CD14-positive monocyte (primary cell): ENCODE measurements around the gene TRPV4. TPM values are rescaled to one million over a fixed set of nuclear protein-coding genes. Genes with fewer than 3 reads are reported as not detected.

Source experiments
- DNase-seq, 3 donors: peaks; one replicate each; pipeline ENCODE4 v3.0.0-alpha.2; 2011 to 2022
- H2AFZ ChIP-seq: 2 replicates; pipeline ENCODE4 v1.6.0; 2012; ENCODE audit warnings: mild to moderate bottlenecking, low read depth, low read length, inconsistent platforms; ENCODE audit not compliant: insufficient read depth, poor library complexity, severe bottlenecking
- H3K27ac ChIP-seq, 2 donors: 1 replicate in 1 of 2; 2 replicates in 1 of 2; pipeline ENCODE4 v1.5.1; 2012 to 2013; ENCODE audit warnings: low read length in 2 of 2, control low read depth in 1 of 2, inconsistent platforms in 1 of 2, low read depth in 1 of 2, mild to moderate bottlenecking in 1 of 2
- H3K27me3 ChIP-seq, 2 donors: one replicate each; pipeline versions ENCODE4 v1.6.0 to v1.6.1; 2011 to 2013; ENCODE audit warnings: low read length in 2 of 2; ENCODE audit not compliant: control insufficient read depth in 2 of 2, insufficient read depth in 2 of 2
- H3K36me3 ChIP-seq, 2 donors: replicated peaks in 1 of 2; 1 replicate in 1 of 2; 2 replicates in 1 of 2; pipeline versions ENCODE4 v1.5.1 to v1.6.1; 2012 to 2013; ENCODE audit warnings: low read length in 2 of 2, control low read depth in 1 of 2, inconsistent platforms in 1 of 2, mild to moderate bottlenecking in 1 of 2; ENCODE audit not compliant: insufficient read depth in 2 of 2, control insufficient read depth in 1 of 2
- H3K4me1 ChIP-seq, 2 donors: 1 replicate in 1 of 2; 2 replicates in 1 of 2; pipeline versions ENCODE4 v1.5.1 to v1.6.1; 2012 to 2013; ENCODE audit warnings: low read length in 2 of 2, control low read depth in 1 of 2, inconsistent platforms in 1 of 2, mild to moderate bottlenecking in 1 of 2, moderate library complexity in 1 of 2; ENCODE audit not compliant: insufficient read depth in 2 of 2, control insufficient read depth in 1 of 2
- H3K4me2 ChIP-seq: replicated peaks from 2 replicates; pipeline ENCODE3; 2012; ENCODE audit warnings: low read length, moderate library complexity, mild to moderate bottlenecking; ENCODE audit not compliant: poor library complexity, severe bottlenecking; ENCODE audit errors: extremely low read depth
- H3K4me3 ChIP-seq, 3 experiments: fragments of 200-600 bp in 1 of 3; sonication (generic) in 1 of 3; replicated peaks in 1 of 3; 1 replicate in 2 of 3; 2 replicates in 1 of 3; pipeline ENCODE4 v1.5.1; 2011 to 2013; ENCODE audit warnings: low read length in 3 of 3, mild to moderate bottlenecking in 3 of 3, control low read depth in 2 of 3, low read depth in 2 of 3, inconsistent platforms in 1 of 3, moderate library complexity in 1 of 3
- H3K79me2 ChIP-seq: 2 replicates; pipeline ENCODE4 v1.6.0; 2012; ENCODE audit warnings: mild to moderate bottlenecking, control low read depth, inconsistent platforms, low read length, moderate library complexity; ENCODE audit not compliant: insufficient read depth
- H3K9ac ChIP-seq: 2 replicates; pipeline ENCODE4 v1.6.0; 2017; ENCODE audit warnings: low read length, mild to moderate bottlenecking; ENCODE audit not compliant: insufficient read depth, poor library complexity, severe bottlenecking
- H3K9me3 ChIP-seq, 2 donors: replicated peaks in 1 of 2; 1 replicate in 1 of 2; 2 replicates in 1 of 2; pipeline versions ENCODE4 v1.5.1 to v1.6.1; 2012 to 2013; ENCODE audit warnings: low read length in 2 of 2, control low read depth in 1 of 2; ENCODE audit not compliant: control insufficient read depth in 1 of 2, insufficient read depth in 1 of 2
- H4K20me1 ChIP-seq: 2 replicates; pipeline ENCODE4 v1.6.0; 2012; ENCODE audit warnings: mild to moderate bottlenecking, low read length, control low read depth, moderate library complexity; ENCODE audit not compliant: insufficient read depth
- H3K27ac Mint-ChIP-seq, 7 donors: one replicate each; pipeline ENCODE4 v1.8.0; 2020; ENCODE audit warnings: mild to moderate bottlenecking in 7 of 7, mixed read lengths in 7 of 7, moderate library complexity in 6 of 7, inconsistent platforms in 2 of 7
- H3K27me3 Mint-ChIP-seq, 3 donors: one replicate each; pipeline ENCODE4 v1.8.0; 2021 to 2022; ENCODE audit warnings: low read depth in 3 of 3, mild to moderate bottlenecking in 3 of 3, mixed read lengths in 3 of 3, moderate library complexity in 3 of 3, inconsistent platforms in 1 of 3
- H3K36me3 Mint-ChIP-seq, 2 donors: one replicate each; pipeline ENCODE4 v1.8.0; 2020; ENCODE audit warnings: mixed read lengths in 2 of 2, inconsistent platforms in 1 of 2, mild to moderate bottlenecking in 1 of 2
- H3K4me1 Mint-ChIP-seq: one replicate; pipeline ENCODE4 v1.8.0; 2020; ENCODE audit warnings: mild to moderate bottlenecking, mixed read lengths
- H3K4me3 Mint-ChIP-seq, 2 donors: one replicate each; pipeline ENCODE4 v1.8.0; 2020; ENCODE audit warnings: mild to moderate bottlenecking in 2 of 2, mixed read lengths in 2 of 2, moderate library complexity in 1 of 2
- H3K9me3 Mint-ChIP-seq, 7 donors: one replicate each; pipeline ENCODE4 v1.8.0; 2020 to 2022; ENCODE audit warnings: mixed read lengths in 7 of 7, mild to moderate bottlenecking in 6 of 7, moderate library complexity in 6 of 7, inconsistent platforms in 2 of 7
- CTCF ChIP-seq: fragments of 200-600 bp; IDR thresholded peaks from one replicate; pipeline ENCODE4 v1.8.0; 2022; ENCODE audit warnings: antibody characterized with exemption, mild to moderate bottlenecking
- WGBS: methylation state at CpG from one replicate; pipeline ENCODE4 v1.1.5; 2013; ENCODE audit warnings: missing lambda C conversion rate; ENCODE audit not compliant: insufficient coverage; 5-methylcytosine and 5-hydroxymethylcytosine counted together
- intact Hi-C, 2 donors: fragments of 100-400 bp; cut with micrococcal nuclease; formaldehyde crosslinking; loops; one replicate each; pipeline versions ENCODE4 v1.15.0 to v1.15.1; 2023
- polyA plus RNA-seq, 3 donors: library from polyadenylated mRNA; depleted of rRNA in 1 of 3; unstranded in 2 of 3; stranded (reverse) in 1 of 3; fragments of 300-500 nt in 2 of 3; fragments of >200 nt in 1 of 3; fragmentation: Illumina TruSeq in 2 of 3; gene quantifications; 1 replicate in 2 of 3; 2 replicates in 1 of 3; pipeline ENCODE4 v1.2.3, GENCODE V29; 2012 to 2021

TRPV4 gene
- polyA plus RNA-seq, 3 donors: 0.64 to 3.1 (median 2.0) TPM

GRCh38 chr12:109830267-109830666 is 2.9 kb downstream of the TRPV4 start:
- H3K36me3 ChIP-seq: no peaks in the 10 kb centered on the region
- peaks cover 0 to 5% (median 2%) of the 10 kb centered on the region in 7 donors for H3K9me3 Mint-ChIP-seq
- no peaks in the 10 kb centered on the region for H3K9me3 ChIP-seq
- no peaks in the 10 kb centered on the region for H4K20me1 ChIP-seq
- no peak for TF ChIP-seq CTCF
- H3K27me3 ChIP-seq: peaks cover 0 to 23% of the 10 kb centered on the region in 2 donors
- DNase-seq: no peak
- WGBS: 100% methylated on average over 1 of the region's 2 CpGs
- no peak overlapping the region for H3K4me3 Mint-ChIP-seq
- no peak overlapping the region for H3K9ac ChIP-seq
- H3K4me1 ChIP-seq: peaks cover 59 to 70% of the 10 kb centered on the region in 2 donors
- H3K4me2 ChIP-seq: no peak overlapping the region
- no peaks in the 10 kb centered on the region for H3K79me2 ChIP-seq
- H2AFZ ChIP-seq: no peak overlapping the region
- peaks cover 79% of the 10 kb centered on the region for H3K4me1 Mint-ChIP-seq
- no peak overlapping the region for H3K27ac ChIP-seq
- intact Hi-C loops: no loop called here
- H3K27me3 Mint-ChIP-seq: peaks cover 20 to 32% (median 26%) of the 10 kb centered on the region in 3 donors
- no peak overlapping the region for H3K4me3 ChIP-seq
- peaks cover 13 to 22% of the 10 kb centered on the region in 2 donors for H3K36me3 Mint-ChIP-seq
- H3K27ac Mint-ChIP-seq: peak overlapping the region in 5 of 7 donors; percentile 35 to 98 (median 50)

- no peaks in the 10 kb centered on the region for H4K20me1 ChIP-seq
- intact Hi-C loops: loop anchor here in 1 of 2 donors (2.0 kb wide), 1 partner anchor 17 kb away; no protein-coding TSS in a partner anchor
- peak overlapping the region; percentile 71 for H3K4me2 ChIP-seq
- 90% methylated on average over 7 of the region's 10 CpGs for WGBS
- Mint-ChIP-seq H3K9me3 (peaks cover 0 to 5% (median 2%) of the 10 kb centered on the region in 7 donors), H3K27me3 (peaks cover 20 to 26% (median 23%) of the 10 kb centered on the region in 3 donors), H3K4me1 (peaks cover 75% of the 10 kb centered on the region), H3K4me3 (no peak overlapping the region), H3K36me3 (peaks cover 13 to 22% of the 10 kb centered on the region in 2 donors), H3K27ac (peak overlapping the region in 6 of 7 donors; percentile 46 to 99 (median 98))
- peak overlapping the region in 1 of 3 experiments; percentile 63 for H3K4me3 ChIP-seq
- TF ChIP-seq CTCF: no peak
- no peak overlapping the region for H2AFZ ChIP-seq
- DNase-seq: no peak
- H3K27me3 ChIP-seq: peaks cover 0 to 23% of the 10 kb centered on the region in 2 donors
- peaks cover 59 to 64% of the 10 kb centered on the region in 2 donors for H3K4me1 ChIP-seq
- H3K9me3 ChIP-seq: no peaks in the 10 kb centered on the region
- no peaks in the 10 kb centered on the region for H3K36me3 ChIP-seq
- H3K27ac ChIP-seq: peak overlapping the region; percentile 0 to 99
- no peaks in the 10 kb centered on the region for H3K79me2 ChIP-seq
- H3K9ac ChIP-seq: no peak overlapping the region
Observed at GRCh38 chr12:109829667-109830066, 3.5 kb downstream of the TRPV4 start.
